GM18498 (cell line): ENCODE measurements around the gene HS1BP3.
A peak's percentile ranks its signal among the peaks of the same experiment; 100 is the strongest.

ENCODE experiments used
- ATAC-seq: cut with Tn5 transposase; IDR thresholded peaks from one replicate; pipeline ENCODE4 v1.9.1; 2021; ENCODE audit warnings: mild to moderate bottlenecking, moderate library complexity; ENCODE audit not compliant: unreplicated experiment

Gene HS1BP3

DNA sequence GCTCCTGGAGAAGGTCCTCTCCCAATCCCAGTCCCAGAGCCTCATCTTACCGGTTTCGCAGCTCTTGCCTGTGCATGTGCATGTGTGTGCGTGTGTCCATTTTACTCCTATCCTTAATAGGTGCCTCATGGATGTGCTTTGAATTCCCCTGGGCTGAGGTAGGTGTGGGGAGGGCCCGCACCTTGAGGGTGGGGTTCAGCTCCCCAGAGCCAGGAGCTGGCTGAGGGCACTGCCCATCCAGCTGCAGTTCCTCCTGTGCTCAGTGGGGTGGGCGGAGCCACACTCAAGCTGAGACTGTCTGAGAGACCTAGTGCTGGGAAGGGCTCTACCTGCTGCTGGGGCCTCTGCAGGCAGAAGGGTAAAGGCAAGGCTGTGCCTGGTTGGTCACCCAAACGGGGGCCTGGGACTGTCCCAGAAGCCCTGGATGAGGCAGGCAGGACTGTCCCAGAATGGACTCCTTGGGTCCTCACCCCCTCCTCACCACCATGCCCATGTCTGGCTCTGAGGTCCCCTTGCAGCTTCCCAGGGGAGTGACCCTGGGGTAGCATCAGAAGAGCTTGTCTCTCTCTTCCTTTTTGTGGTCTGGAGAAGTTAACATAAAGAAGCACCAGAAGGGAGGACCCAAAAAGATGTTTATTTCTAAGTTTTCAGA lies 24.9 kb upstream of the HS1BP3 start:
- peak; percentile 72 for ATAC-seq

DNA sequence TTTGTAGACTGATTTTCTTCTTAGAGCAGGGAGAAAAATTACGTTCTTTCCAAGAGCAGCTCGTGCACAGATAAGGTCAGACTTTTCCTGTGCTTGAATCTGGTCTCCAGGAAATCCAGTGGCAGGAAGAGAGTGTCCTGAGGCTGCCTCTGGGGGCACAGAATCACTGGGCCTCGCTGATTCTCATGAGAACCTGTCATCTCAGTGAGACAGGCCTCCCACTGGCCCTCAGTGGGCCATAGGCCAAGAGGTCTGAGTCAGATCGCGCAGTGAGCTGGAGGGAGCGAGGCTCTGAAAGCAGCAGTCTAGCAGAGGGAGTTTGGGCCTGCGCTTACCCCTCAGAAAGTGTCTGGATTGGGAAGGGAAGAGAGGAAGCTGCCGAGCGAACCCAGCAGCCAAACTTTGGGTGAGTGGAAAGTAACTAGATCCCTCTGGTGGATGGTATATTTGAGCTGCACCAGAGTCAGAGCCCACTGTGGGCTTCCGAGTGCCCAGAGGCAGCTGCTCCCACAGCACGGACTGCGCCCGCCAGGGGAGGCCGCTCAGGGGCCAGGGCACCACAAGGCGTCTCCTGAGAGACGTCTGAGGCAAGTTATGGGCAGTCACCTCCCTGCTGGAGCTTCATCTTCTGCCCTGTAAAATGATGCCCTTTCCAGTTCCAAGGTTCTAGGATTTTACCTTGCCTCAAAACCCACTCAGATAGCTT lies 24.2 kb upstream of the HS1BP3 start:
- ATAC-seq, result no peak

DNA sequence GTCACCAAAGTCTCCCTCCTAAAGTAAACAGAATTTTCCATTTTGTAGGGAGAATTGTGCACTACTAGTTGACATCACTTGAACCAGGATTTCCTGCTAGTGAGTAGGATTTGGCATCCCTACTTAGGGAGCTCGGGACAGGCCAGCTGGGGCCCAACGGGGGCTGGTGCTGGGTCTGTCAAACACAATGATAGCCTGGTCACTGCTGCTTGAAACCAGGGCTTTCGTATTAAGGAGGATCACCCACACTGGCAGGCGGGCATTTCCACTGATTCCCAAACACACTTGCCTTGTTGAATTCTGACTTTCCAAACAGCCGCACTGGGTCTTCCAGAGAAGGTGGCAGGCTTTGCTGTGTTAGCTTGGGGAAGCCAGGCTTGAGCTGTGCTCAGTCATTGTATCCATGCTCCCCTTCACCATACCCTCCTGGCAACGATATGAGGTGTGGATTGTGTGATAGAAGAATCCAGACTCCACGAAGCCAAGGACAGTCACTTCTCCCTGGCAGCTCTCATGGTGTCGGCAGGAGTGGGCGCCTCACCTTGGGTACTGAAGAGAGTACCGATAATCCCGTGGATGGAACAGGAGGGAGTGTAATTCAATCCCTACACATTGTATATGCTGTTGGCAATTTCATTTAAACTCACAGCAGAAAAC lies 23.5 kb upstream of the HS1BP3 start:
- ATAC-seq, result no peak

DNA sequence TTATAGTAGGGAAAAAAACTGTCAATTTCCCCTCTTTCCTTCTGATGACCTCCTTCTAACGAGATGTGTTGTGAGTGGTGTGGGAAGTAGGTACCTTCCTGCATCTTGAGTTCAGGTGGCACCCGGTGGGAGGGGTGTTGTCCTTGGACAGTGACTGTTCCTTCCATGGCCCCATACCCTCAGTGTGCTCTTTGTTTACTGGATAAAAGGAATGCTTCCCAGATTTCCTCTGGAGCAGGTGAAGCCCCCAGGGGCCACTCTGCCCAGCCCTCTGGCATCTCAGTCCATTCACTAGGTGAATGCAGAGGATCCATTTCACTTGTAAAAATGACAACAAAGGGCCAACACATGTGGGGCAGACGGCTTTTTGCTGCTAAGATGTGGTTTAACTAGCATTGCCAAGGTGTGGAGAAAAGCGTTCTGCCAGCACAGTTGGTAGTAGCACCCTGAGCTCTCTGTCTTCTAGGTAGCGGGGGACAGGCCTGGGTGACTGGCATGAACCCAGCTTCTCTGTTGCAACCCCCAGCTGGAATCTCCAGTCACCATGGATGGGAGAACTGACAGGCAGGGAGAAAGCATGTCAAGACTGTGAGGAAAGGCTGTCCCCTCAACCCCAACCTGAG lies 22.9 kb upstream of the HS1BP3 start:
- no peak for ATAC-seq

DNA sequence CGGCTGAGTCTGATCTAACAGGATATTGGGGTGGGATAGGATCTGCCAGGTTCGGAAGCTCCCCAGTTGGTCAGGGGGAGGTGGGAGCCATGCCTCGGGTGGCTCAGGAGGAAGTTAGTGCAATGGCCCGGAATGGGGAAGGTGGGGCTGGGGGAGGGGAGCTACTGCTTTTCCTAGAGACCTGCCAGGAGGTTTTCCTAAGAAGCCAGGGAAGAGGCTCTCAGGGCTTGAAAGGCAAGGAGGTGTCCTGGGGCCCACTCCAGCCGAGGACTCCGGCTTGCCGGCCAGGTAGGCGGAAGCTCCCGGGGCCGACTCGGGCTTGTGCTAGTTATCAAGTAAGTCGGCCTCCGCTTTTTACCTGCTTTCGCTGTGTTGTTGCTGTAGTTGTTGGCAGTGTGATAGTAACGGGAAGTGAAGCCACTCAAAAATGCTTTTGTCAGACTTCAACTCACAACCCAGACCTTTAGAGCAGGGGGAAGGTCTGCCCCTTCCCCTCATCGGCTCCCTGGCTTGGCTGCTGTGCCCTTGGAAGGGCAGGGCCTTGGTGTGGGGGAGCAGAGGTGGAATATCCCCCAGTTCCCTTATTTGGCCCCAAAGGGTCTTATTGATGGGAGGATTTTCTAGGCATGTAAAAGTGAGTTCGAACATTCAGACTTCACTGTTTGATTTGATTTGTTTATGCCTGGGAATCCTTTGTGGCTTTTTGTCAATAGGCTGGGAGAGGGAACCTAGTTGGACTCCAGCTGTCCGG lies 21.5 kb upstream of the HS1BP3 start:
- no peak for ATAC-seq

DNA sequence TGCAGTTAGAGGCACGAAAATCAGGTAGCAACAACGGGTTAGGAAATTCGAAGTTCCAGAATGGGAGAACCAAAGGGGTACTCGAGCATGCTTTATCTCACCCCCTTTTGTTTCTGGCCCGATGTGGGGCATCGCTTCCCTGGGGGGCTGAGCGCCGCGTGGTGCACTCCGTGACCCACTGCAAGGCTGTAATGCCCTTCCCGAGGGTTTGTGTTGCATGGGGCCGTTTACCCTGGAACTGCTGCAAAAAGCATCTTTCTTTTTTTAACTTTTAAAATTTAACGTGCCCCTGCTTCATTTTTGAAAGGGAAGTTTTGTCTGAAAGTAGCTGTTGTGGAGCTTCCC lies 20.8 kb upstream of the HS1BP3 start:
- ATAC-seq, result no peak

DNA sequence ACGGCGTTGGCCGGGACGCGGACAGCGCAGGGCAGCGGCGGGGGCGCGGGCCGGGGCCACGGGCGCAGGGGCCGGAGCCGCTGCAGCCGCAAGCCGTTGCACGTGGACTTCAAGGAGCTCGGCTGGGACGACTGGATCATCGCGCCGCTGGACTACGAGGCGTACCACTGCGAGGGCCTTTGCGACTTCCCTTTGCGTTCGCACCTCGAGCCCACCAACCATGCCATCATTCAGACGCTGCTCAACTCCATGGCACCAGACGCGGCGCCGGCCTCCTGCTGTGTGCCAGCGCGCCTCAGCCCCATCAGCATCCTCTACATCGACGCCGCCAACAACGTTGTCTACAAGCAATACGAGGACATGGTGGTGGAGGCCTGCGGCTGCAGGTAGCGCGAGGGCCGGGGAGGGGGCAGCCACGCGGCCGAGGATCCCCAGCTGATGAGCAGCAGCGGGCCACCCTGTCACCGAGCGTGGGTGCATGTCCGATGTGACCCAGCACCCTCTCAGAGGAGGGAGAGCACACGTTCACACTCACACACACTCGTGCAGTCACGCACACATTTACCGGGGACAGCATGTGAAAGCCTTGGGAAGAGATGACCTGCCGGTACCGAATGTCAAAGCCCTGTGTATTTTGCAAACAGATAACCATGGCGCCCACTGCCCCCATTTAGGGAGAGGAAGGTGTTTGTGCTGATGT lies 20.3 kb upstream of the HS1BP3 start:
- no peak for ATAC-seq

DNA sequence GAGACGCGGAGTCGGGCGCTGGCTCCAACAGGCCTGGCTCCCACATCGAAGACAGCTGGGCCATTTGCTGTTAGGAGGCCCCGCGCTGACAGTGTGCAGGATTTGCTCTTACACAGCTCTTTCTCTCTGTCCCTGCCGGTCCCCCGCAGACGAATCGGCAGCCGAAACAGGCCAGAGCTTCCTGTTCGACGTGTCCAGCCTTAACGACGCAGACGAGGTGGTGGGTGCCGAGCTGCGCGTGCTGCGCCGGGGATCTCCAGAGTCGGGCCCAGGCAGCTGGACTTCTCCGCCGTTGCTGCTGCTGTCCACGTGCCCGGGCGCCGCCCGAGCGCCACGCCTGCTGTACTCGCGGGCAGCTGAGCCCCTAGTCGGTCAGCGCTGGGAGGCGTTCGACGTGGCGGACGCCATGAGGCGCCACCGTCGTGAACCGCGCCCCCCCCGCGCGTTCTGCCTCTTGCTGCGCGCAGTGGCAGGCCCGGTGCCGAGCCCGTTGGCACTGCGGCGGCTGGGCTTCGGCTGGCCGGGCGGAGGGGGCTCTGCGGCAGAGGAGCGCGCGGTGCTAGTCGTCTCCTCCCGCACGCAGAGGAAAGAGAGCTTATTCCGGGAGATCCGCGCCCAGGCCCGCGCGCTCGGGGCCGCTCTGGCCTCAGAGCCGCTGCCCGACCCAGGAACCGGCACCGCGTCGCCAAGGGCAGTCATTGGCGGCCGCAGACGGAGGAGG lies 19.6 kb upstream of the HS1BP3 start:
- no peak for ATAC-seq

DNA sequence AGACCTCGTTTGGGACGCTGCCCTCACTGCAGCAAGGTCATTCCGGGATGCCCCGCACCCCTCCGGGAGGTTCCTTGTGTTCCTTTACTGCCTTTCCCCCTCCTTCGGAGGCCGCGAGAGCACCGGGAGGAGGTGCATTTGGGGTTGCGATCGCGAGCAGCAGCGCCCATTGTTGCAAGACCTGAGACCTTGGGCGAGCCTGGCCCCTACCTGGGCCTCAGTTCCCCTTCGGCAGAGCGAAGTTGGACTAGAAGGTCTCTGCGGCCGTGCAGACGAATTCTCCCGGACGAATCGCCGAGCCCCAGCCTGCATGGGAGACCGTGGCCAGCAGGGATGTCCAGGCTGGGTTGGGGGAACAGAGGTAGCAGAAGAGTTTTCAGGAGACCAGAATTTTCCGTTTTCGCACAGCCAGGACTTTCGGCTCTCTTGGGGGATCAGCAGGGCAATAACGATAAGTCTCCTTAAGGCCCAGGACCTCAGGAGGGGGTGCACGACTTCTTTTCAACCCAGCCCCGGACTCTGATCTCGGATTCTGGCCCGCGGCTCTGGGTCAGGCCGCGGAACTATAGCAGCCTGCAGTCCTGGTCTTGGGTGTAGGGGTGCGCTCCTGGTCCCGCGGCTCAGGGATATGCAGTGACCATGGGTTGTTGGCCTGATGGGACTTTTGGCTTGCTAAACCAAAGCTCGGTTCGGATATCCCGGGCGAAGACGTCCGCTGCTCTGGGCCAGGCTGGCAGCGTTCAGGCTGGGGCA lies 18.8 kb upstream of the HS1BP3 start:
- ATAC-seq, result no peak

DNA sequence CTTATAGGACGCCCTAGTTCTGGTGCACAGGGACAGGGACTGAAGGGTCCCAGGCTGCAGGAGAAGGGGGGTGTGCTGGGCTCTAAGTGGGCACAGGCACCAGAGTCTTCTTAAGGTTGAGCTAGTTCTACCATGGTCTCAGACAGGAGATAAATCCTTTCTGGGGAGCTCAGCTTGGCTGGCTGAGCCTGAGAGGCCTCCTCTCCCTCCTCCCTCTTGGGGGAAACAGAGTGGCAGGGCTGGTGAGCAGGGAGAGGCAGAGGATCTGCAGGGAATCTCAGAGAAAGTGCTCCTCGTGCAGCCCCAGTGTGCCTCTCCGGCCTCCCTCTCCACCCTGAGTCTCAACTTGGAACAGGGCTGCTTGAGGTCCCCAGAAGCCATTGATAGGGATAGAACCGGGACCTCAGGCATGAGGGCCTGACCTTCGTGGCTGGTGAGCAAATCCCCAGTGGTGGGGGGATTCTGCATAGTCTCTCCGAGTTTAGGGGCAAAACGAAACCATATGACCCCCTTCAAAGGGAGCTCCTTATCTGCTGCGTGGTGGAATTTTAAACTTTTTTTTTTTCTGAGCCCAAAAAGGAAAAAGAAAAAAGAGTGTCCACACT lies 18.1 kb upstream of the HS1BP3 start:
- ATAC-seq, result no peak

DNA sequence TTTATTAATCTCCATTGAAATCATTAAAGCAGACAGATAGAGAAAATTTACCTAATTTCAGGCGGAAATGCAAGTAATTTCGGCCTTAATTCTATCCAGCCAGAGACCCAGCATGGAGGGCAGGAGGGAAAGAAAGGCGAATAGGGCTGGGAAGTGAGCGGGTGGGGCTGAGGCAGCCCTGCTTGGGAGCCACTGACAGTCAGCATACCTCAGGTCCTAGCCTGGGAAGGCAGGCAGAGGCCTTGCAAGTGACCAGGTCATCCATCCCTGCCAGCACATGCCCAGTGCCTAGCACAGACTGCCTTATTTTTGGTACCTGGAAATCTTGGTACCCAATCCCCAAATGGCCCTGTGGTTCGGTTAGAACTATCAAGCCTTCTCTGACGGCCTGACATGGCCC lies 17.6 kb upstream of the HS1BP3 start:
- no peak for ATAC-seq

DNA sequence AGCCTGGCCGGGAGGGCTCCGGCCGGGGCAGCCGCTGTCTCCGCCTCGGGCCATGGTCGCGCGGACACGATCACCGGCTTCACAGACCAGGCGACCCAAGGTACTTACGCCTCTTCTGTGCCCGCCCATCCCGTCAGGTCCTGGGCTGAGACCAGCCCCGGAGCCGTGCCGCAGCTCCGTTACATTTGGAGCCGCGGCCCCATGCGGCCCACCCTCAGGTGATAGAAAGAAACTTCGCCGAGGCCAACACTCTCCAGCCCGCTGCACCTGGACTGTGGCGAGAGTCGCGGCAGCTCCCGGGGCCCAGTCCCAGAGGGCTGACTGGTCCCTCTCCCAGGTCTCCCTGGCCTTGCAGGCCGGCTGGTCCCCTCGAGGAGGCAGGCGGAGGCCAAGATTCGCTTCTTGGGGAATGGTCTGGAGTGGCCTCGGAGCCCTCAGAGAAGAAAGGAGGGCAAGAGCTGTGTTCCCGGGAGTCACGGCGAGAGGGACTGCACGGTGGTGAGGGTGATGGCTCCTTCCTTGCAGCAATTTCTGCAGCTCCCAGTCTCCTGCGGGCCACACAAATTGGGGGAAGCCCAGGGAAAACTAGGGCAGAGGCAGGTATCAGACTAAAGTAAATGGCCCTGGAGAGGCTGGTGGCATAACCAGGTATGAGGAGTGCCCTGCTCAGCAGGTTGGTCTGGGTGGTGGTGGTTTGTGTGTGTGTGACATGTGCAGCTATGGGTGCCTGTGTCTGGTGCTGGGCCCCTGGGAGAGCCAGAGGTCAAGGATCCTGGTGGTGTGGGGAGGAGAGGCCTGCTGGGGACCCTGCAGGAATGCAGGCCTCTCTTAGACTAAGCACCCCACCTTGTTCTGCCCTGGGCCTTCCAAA lies 16.9 kb upstream of the HS1BP3 start:
- ATAC-seq, result no peak

DNA sequence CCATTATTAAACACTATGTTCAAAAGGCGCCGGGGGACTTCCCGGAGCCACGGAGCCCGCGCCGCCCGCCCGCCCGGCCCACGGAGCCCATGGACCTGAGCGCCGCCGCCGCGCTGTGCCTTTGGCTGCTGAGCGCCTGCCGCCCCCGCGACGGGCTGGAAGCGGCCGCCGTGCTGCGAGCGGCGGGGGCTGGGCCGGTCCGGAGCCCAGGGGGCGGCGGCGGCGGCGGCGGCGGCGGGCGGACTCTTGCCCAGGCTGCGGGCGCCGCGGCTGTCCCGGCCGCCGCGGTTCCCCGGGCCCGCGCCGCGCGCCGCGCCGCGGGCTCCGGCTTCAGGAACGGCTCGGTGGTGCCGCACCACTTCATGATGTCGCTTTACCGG lies 16.2 kb upstream of the HS1BP3 start:
- no peak for ATAC-seq

DNA sequence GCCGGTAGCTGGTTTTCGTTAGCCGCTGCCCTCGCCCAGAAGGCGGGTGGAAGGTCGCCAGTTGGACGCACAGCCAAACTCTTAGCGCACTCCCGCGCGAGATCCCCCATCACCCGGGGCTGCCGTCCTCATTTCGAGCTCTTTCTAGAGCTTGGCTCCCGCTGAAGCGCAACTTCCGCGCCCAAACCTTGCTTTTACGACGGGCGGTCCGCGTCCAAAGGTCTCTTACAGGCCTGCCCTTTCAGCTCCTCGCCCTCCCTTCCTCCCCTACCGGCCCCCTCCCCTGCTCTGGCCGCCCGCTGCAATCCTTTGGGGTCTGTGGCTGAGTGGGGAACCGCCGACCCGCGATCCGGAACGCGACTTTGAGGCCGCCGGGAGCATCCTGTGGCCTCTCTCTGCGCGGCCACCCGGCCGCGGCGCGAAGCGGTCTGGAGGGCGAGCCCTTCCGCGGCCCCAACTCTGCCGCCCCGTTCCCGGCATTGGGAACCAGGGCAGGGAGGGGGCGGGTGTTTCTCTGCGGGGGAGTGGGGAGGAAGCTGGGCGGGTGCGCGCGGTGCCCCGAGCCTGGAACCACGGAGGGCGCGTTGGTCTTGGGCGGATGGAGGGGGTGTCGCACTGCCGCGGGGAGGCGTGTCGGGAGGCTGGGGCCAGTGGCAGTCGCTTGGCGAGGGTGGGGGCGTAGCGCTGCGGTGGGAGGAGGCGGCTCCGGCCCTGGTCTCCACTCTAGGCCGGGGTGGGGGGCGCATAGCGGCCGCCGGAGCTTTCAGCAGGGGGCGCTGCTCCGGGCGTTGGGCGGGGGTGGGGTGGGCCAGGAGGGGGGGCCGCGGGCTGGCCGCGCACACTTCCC lies 15.6 kb upstream of the HS1BP3 start, which contains the start of gene GDF7:
TSS of gene GDF7 (plus strand) at position 841 of the 847 bp plus-strand sequence. CDS start 96 bp downstream, outside the sequence.
- ATAC-seq, result no peak

DNA sequence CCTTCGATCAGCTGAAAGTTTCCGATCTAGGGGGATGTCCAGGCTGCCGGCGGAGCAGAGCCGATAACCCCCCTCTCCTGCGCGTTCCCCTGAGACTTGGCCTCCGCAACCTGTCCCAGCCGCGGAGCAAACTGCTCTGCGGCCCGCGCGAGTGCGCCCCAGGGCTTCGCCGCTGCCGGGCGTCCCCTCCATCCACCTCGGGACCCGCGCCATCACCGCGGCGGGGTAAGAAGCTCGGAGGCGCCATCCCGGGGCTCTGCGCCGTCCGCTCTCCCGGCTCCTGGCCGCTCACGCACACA lies 15.1 kb upstream of the HS1BP3 start:
- ATAC-seq, result no peak

DNA sequence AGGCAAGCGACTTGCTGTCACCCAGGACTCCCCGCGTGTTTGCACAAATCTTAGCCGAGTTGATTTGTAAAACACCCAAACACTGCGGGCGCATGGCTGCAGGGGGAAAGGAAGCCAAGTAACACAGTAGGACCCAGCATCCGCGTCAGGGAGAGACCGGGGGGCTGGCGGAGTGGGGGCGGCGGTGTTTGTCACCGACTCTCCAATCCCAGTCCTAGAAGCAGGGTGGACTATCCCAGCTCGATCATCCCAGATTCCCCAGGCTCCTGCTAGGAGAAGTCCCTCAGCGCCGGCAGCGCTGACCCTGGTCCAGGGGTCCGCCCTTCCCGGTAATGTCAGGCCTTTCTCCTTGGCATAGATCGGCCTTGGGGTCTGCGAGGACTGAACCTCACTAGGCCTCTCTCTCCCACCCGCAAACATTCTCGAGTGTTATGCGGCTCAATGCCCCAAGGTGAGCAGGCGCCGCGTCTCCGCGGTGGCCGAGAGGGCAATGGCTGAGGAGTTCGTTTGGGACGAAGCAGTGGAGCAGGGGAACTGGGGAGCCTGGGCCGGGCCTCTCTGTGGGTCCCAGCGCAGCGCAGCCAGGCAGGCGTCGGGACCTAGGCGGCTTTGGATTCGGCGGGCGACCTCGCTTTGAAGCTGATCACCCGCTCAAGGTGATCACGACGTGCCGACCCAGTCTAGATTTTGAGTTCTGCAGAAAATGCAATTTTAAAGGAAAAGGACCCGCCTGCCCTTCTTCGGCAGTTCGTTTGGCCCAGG lies 14.5 kb upstream of the HS1BP3 start:
- ATAC-seq, result no peak
